ENCODE data around the gene FAXDC2.

DNA sequence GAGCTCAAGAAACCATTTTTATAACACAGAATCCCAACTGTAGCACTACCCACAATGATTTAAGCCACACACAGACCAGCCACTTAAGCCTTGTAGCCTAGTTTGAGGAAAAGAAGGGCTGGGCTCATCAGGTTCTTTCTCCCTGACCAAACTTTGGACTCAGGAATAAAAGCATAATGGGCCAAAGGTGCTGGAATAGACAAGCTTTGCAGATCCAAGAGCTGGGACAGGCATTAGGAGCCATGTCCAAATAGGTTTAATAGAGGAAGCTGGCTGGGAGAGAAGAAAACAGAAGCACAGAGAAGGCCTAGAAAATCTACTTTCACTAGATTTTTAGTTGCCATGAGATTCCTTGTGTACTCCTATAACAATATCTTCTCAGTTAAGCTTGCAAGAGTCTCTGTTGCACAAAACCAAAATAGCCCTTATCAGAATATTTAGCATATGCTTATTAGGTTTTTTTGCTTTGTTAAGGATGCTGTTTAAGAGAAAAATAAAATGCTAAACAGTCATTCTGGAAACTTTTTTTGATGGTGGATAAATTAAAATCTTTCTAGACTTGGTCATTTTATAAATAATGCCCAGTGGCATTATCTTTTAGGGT, 46.3 kb upstream of the FAXDC2 start:
- TF ChIP-seq RBBP5 (conservative IDR thresholded peaks at IDR 0.05) (no peak), EZH2 (IDR thresholded peaks at IDR 0.05; ENCODE audit: borderline replicate concordance, control insufficient read depth, low read depth, low read length) (no peak), NFYB (IDR thresholded peaks at IDR 0.05; ENCODE audit: insufficient read depth, low read depth, low read length) (no peak), HDGF (IDR thresholded peaks at IDR 0.05) (no peak), RCOR1 (conservative IDR thresholded peaks at IDR 0.05; ENCODE audit: low read depth, low read length) (no peak)
- TF ChIP-seq, protein P1, sequence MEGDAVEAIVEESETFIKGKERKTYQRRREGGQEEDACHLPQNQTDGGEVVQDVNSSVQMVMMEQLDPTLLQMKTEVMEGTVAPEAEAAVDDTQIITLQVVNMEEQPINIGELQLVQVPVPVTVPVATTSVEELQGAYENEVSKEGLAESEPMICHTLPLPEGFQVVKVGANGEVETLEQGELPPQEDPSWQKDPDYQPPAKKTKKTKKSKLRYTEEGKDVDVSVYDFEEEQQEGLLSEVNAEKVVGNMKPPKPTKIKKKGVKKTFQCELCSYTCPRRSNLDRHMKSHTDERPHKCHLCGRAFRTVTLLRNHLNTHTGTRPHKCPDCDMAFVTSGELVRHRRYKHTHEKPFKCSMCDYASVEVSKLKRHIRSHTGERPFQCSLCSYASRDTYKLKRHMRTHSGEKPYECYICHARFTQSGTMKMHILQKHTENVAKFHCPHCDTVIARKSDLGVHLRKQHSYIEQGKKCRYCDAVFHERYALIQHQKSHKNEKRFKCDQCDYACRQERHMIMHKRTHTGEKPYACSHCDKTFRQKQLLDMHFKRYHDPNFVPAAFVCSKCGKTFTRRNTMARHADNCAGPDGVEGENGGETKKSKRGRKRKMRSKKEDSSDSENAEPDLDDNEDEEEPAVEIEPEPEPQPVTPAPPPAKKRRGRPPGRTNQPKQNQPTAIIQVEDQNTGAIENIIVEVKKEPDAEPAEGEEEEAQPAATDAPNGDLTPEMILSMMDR (IDR thresholded peaks at IDR 0.05 in 2 of 3, conservative IDR thresholded peaks at IDR 0.05 in 1 of 3; ENCODE audit: control insufficient read depth in 2 of 3, extremely low read depth in 1 of 3, insufficient read depth in 1 of 3, low read depth in 3 of 3, low read length in 3 of 3): no peak
